GM12874 (cell line): Measurements from ENCODE around the gene RAB40C.

Experiments
- TF ChIP-seq, protein P1 (sequence below): IDR thresholded peaks from 2 replicates; pipeline ENCODE4 v1.5.1; 2011; ENCODE audit warnings: low read depth, mild to moderate bottlenecking, control low read depth, low read length, moderate library complexity; ENCODE audit not compliant: insufficient read depth

RAB40C gene

DNA sequence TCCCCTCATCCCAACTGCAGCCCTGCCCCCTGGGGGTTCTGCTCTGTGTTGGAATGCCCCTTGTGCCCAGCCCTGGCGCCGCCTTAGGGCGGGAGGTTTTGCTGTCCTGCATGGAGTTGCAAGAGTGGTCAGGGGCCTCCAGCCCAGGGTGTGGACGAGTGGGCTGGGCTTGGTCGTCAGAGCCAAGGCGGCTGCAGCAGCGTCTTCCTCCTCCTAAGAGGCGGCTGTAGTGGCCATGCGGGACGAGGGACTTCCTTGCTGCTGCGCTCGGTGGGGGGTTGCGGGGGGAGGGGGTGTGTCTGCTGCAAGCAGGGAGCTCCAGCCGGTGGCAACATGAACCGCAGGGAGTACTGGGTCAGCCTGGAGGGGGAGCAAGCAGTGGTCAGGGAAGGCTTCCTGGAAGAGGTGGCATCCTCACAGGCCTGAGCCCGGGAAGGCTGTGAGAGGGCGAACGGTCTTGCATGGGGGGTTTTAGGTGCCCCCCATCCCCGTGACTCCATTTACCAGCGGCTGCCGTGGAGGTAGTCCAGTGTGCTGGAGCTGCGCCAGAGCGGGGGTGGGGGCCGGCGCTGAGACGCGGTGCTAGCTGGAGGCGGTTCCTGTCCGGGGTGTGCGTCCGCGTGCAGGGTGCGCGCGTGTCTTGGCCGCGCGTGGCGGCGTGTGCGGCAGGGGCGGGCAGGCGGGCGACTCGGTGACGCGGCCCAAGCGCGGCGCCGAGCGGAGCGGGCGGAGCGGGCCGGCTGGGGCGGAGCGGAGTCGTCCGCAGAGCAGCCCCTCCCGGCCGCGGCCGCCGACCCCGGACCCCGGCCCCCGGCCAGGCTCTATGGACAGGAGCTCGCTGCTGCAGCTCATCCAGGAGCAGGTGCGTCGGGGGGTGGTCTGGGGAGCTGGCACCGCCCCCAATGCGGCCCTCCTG is 85.4 kb downstream of the RAB40C start, which contains the start of gene RHBDL1:
Gene RHBDL1 (plus strand): TSS at position 704 of the 916 bp plus-strand sequence. CDS start 120 bp downstream, at position 824.
- TF ChIP-seq, protein P1, sequence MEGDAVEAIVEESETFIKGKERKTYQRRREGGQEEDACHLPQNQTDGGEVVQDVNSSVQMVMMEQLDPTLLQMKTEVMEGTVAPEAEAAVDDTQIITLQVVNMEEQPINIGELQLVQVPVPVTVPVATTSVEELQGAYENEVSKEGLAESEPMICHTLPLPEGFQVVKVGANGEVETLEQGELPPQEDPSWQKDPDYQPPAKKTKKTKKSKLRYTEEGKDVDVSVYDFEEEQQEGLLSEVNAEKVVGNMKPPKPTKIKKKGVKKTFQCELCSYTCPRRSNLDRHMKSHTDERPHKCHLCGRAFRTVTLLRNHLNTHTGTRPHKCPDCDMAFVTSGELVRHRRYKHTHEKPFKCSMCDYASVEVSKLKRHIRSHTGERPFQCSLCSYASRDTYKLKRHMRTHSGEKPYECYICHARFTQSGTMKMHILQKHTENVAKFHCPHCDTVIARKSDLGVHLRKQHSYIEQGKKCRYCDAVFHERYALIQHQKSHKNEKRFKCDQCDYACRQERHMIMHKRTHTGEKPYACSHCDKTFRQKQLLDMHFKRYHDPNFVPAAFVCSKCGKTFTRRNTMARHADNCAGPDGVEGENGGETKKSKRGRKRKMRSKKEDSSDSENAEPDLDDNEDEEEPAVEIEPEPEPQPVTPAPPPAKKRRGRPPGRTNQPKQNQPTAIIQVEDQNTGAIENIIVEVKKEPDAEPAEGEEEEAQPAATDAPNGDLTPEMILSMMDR: 0 out of 2 replicates have a peak, but pooled peaks have one; percentile 1

DNA sequence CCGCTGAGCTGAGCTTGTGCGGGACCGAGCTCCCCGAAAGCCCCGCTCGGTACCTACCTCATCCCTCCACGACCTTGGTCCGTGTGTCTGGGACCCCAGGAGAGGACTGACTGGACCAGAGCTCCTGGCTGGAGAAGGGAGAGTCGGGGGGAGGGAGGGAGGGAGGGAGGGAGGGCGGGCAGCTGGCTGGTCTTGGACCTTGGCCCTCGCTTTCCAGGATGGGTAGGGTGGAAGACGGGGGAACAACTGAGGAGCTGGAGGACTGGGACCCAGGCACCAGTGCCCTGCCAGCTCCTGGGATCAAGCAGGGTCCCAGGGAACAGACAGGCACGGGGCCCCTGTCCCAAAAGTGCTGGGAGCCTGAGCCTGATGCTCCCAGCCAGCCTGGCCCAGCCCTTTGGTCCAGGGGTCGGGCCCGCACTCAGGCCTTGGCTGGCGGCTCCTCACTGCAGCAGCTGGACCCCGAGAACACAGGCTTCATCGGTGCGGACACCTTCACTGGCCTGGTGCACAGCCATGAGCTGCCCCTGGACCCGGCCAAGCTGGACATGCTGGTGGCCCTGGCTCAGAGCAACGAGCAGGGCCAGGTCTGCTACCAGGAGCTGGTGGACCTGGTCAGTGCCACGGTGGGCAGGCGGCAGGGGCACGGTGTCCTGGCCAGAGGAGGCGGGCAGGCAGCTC is 86.2 kb downstream of the RAB40C start:
- TF ChIP-seq, protein P1: no peak

DNA sequence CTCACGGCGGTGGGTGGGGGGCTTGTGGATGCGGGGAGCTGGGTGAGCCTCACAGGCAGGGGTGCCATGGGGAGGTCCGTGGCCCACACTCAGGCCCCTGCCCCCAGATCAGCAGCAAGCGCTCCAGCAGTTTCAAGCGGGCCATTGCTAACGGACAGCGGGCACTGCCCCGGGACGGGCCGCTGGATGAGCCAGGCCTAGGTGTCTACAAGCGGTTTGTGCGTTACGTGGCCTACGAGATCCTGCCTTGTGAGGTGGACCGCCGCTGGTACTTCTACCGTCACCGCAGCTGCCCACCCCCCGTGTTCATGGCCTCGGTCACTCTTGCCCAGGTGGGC is 86.7 kb downstream of the RAB40C start:
- TF ChIP-seq, protein P1: no peak

DNA sequence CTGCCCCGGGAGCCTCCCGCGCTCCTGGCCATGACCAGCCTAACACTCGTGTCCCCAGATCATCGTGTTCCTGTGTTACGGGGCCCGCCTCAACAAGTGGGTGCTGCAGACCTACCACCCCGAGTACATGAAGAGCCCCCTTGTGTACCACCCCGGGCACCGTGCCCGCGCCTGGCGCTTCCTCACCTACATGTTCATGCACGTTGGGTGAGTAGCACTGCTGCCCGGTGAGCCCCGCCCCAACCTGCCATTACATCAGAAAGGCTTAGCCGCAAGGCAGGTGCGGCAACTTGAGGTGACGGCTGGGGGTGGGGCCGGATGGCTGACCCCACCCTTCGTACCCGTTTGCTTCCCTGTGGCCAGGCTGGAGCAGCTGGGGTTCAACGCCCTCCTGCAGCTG is 87.0 kb downstream of the RAB40C start:
- TF ChIP-seq, protein P1: no peak

DNA sequence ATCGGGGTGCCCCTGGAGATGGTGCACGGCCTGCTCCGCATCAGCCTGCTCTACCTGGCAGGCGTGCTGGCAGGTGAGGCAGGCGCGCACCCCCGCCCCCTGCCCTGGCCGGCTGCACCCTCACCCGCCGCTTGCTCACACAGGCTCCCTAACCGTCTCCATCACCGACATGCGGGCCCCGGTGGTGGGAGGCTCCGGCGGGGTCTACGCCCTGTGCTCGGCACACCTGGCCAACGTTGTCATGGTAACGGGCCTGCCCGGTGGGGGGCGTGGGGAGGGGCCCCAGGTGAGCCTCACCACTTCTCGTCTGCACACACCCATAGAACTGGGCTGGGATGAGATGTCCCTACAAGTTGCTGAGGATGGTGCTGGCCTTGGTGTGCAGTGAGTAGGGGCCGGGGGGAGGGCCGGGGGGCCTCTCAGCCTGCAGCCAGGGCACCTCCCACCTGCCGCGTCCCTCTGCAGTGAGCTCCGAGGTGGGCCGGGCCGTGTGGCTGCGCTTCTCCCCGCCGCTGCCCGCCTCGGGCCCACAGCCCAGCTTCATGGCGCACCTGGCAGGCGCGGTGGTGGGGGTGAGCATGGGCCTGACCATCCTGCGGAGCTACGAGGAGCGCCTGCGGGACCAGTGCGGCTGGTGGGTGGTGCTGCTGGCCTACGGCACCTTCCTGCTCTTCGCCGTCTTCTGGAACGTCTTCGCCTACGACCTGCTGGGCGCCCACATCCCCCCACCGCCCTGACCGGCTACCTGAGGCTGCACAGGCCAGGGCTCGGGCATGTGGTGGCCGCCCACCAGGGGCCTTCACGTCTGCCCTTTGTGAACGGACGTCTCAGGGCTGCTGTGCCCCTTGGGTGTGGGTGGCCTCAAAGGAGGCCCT is 87.7 kb downstream of the RAB40C start:
- TF ChIP-seq, protein P1: no peak

DNA sequence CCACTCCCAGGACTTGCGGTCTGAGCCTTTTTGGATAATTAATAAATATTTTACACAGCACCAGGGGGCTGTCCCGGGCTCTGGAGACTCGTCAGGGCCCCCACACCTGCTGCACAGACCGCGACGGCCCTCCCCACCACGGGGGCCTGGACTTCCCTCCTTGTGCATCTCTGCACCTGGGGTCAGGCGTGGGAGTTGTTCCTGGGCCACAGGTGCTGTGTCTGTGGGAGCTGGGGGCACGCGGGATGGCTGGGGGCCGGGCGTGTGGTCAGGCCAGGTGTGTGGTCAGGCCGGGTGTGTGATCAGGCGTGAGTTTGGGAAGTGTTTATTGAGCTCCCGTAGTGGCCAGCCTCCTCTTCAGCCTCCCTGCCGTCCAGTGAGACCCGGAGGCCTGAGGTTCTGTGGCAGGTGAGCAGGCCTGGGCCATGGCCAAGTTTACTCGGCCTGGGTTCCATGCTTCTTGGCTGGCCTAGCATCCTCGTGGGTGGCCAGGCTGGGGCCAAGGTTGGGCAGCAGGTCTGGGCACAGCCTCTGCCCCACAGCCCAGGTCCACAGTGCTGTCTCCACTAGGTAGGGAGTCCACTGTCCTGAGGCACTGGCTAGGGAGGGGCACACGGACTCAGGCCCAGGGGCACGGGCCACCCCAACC is 88.5 kb downstream of the RAB40C start:
- TF ChIP-seq, protein P1: no peak
